ENCODE results near the gene VSIG10.

DNA sequence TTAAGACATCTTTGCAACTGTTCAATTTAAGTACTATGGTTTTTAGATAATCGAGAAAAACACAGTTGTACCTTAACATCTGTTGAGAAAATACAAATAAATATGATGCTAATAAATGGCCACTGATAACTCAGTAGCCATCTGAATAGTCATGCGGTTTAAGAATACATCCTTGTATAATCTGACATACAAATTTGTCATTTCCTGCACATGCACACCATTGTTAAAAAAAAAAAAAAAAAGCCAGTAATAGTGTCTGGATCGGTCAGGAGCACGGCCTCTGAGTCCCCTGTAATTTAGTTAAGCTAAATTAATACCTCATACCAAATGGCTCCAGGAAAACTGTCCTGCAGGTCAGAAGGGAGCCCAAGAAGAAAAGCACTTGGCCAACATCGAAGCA is 70.5 kb downstream of the VSIG10 start:
- TF ChIP-seq, protein P1, sequence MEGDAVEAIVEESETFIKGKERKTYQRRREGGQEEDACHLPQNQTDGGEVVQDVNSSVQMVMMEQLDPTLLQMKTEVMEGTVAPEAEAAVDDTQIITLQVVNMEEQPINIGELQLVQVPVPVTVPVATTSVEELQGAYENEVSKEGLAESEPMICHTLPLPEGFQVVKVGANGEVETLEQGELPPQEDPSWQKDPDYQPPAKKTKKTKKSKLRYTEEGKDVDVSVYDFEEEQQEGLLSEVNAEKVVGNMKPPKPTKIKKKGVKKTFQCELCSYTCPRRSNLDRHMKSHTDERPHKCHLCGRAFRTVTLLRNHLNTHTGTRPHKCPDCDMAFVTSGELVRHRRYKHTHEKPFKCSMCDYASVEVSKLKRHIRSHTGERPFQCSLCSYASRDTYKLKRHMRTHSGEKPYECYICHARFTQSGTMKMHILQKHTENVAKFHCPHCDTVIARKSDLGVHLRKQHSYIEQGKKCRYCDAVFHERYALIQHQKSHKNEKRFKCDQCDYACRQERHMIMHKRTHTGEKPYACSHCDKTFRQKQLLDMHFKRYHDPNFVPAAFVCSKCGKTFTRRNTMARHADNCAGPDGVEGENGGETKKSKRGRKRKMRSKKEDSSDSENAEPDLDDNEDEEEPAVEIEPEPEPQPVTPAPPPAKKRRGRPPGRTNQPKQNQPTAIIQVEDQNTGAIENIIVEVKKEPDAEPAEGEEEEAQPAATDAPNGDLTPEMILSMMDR (IDR thresholded peaks at IDR 0.05) = no peak
- no peak for TF ChIP-seq POLR2A (IDR thresholded peaks at IDR 0.05)
